ENCODE results near the gene RGS1. TPM values are rescaled to one million over a fixed set of nuclear protein-coding genes. Genes with fewer than 3 reads are reported as not detected.

Gene RGS1
- total and polyA plus RNA-seq, 2 experiments from 2014 or later, result not detected

- no peaks in the 10 kb centered on the region for H3K79me2 ChIP-seq (replicated peaks; ENCODE audit: insufficient read depth)
These were observed 33.1 kb downstream of the RGS1 start for GRCh38 chr1:192608671-192609070.

GRCh38 chr1:192609110-192610079 is 33.8 kb downstream of the RGS1 start:
- H3K4me3 Mint-ChIP-seq, result no peak overlapping the region
- Histone ChIP-seq H3F3A (replicated peaks; ENCODE audit: low read depth) (no peaks in the 10 kb centered on the region), H3K36me3 (ENCODE audit: insufficient read depth) (no peaks in the 10 kb centered on the region), H3K4me3 (no peak overlapping the region), H2AFZ (no peak overlapping the region), H3K9me2 (ENCODE audit: insufficient read depth) (no peaks in the 10 kb centered on the region), H3K27me3 (ENCODE audit: insufficient read depth) (no peaks in the 10 kb centered on the region), H3K79me2 (replicated peaks; ENCODE audit: insufficient read depth) (no peaks in the 10 kb centered on the region), H3K4me2 (no peak overlapping the region), H3K4me1 (ENCODE audit: insufficient read depth) (no peaks in the 10 kb centered on the region), H3K27ac (ENCODE audit: low read depth) (no peak overlapping the region), H4K20me1 (replicated peaks; ENCODE audit: insufficient read depth) (no peaks in the 10 kb centered on the region)
- no peak for ATAC-seq
- H3K36me3 Mint-ChIP-seq (ENCODE audit: low read depth), result no peaks in the 10 kb centered on the region
- H3K9me3 Mint-ChIP-seq, result no peaks in the 10 kb centered on the region
- H3K4me1 Mint-ChIP-seq, result no peaks in the 10 kb centered on the region
- DNase-seq (ENCODE audit: low spot score), result no peak
- no peaks in the 10 kb centered on the region for H3K27me3 Mint-ChIP-seq (ENCODE audit: insufficient read depth, low read depth, poor library complexity)
- H3K27ac Mint-ChIP-seq, result no peak overlapping the region
- no peak for TF ChIP-seq POLR2AphosphoS5 (IDR thresholded peaks at IDR 0.05; ENCODE audit: low read depth)
- no peak for TF ChIP-seq ETS1 (IDR thresholded peaks at IDR 0.05)
- TF ChIP-seq CTCF (conservative IDR thresholded peaks at IDR 0.05; ENCODE audit: low read depth in 2 of 2), result no peak
- no peak for TF ChIP-seq NANOG (IDR thresholded peaks at IDR 0.05; ENCODE audit: borderline replicate concordance)
- no peak for TF ChIP-seq REST (IDR thresholded peaks at IDR 0.05; ENCODE audit: unreplicated experiment)
- no peak for TF ChIP-seq ZNF331 (CRISPR knock-in tag; IDR thresholded peaks at IDR 0.05; ENCODE audit: low read depth)
- TF ChIP-seq JUNB (IDR thresholded peaks at IDR 0.05; ENCODE audit: unreplicated experiment), result no peak
- no peak for TF ChIP-seq CREB1 (CRISPR knock-in tag; IDR thresholded peaks at IDR 0.05; ENCODE audit: low read depth)
- no peak for TF ChIP-seq STAT1 (IDR thresholded peaks at IDR 0.05; ENCODE audit: unreplicated experiment)

More at GRCh38 chr1:192608671-192609070, 33.1 kb downstream of the RGS1 start:
- no peaks in the 10 kb centered on the region for H3K36me3 Mint-ChIP-seq (ENCODE audit: low read depth)
- H3K4me1 Mint-ChIP-seq, result no peaks in the 10 kb centered on the region
- H3K4me2 ChIP-seq, result no peak overlapping the region
- H3K4me3 ChIP-seq, result no peak overlapping the region
- no peaks in the 10 kb centered on the region for H3F3A ChIP-seq (replicated peaks; ENCODE audit: low read depth)
- no peaks in the 10 kb centered on the region for H3K36me3 ChIP-seq (ENCODE audit: insufficient read depth)
- no peak for TF ChIP-seq ETS1 (IDR thresholded peaks at IDR 0.05)
- H3K27me3 ChIP-seq (ENCODE audit: insufficient read depth), result no peaks in the 10 kb centered on the region
- no peaks in the 10 kb centered on the region for H3K9me2 ChIP-seq (ENCODE audit: insufficient read depth)
- H3K9me3 Mint-ChIP-seq, result no peaks in the 10 kb centered on the region
- H3K27me3 Mint-ChIP-seq (ENCODE audit: insufficient read depth, low read depth, poor library complexity), result no peaks in the 10 kb centered on the region
- no peak overlapping the region for H3K4me3 Mint-ChIP-seq
- H2AFZ ChIP-seq, result no peak overlapping the region
- H3K4me1 ChIP-seq (ENCODE audit: insufficient read depth), result no peaks in the 10 kb centered on the region
- no peak for DNase-seq (ENCODE audit: low spot score)
- H3K27ac ChIP-seq (ENCODE audit: low read depth), result no peak overlapping the region
- H4K20me1 ChIP-seq (replicated peaks; ENCODE audit: insufficient read depth), result no peaks in the 10 kb centered on the region
- H3K27ac Mint-ChIP-seq, result no peak overlapping the region
- ATAC-seq, result no peak
